MCF 10A (cell line): ENCODE results near the gene NEK9. TPM values are rescaled to one million over a fixed set of nuclear protein-coding genes. Genes with fewer than 3 reads are reported as not detected.

ENCODE experiments used
- BruUV-seq: library from RNA; stranded (reverse); fragments of 400-500 nt; replicated peaks from 2 replicates; lab custom pipeline; 2021; lab: Mats Ljungman, UMichigan
- CTCF ChIA-PET: fragments of 300-600 bp; sonication (Branson Sonifier 250); formaldehyde crosslinking; extraction: SDS; loops from one replicate; lab custom pipeline; 2021; ENCODE audit warnings: antibody characterized with exemption, inconsistent platforms; lab: Yijun Ruan, JAX
- POLR2A ChIA-PET: fragments of 300-600, 350-650 bp; sonication (Branson Sonifier 250); formaldehyde crosslinking; extraction: SDS; loops from one replicate; lab custom pipeline; 2020; ENCODE audit warnings: antibody characterized with exemption, inconsistent platforms; lab: Yijun Ruan, JAX
- DNase-seq: peaks from one replicate; pipeline ENCODE4 v3.0.0-alpha.2; 2018; ENCODE audit not compliant: unreplicated experiment
- H3K27ac Mint-ChIP-seq: one replicate; pipeline ENCODE4 v1.8.0; 2022; ENCODE audit warnings: mild to moderate bottlenecking, low read depth, mixed read lengths; ENCODE audit not compliant: unreplicated experiment
- H3K27me3 Mint-ChIP-seq: one replicate; pipeline ENCODE4 v1.8.0; 2022; ENCODE audit warnings: mixed read lengths; ENCODE audit not compliant: insufficient read depth, unreplicated experiment
- H3K36me3 Mint-ChIP-seq: one replicate; pipeline ENCODE4 v1.8.0; 2022; ENCODE audit warnings: mild to moderate bottlenecking, moderate library complexity, mixed read lengths; ENCODE audit not compliant: insufficient read depth, unreplicated experiment
- H3K4me1 Mint-ChIP-seq: one replicate; pipeline ENCODE4 v1.8.0; 2022; ENCODE audit warnings: mixed read lengths; ENCODE audit not compliant: insufficient read depth, unreplicated experiment
- H3K4me3 Mint-ChIP-seq: one replicate; pipeline ENCODE4 v1.8.0; 2022; ENCODE audit warnings: mild to moderate bottlenecking, moderate library complexity, mixed read lengths; ENCODE audit not compliant: unreplicated experiment
- H3K9me3 Mint-ChIP-seq: one replicate; pipeline ENCODE4 v1.8.0; 2022; ENCODE audit warnings: mixed read lengths; ENCODE audit not compliant: unreplicated experiment
- CTCF ChIP-seq: fragments of 200-600 bp; IDR thresholded peaks from one replicate; pipeline ENCODE4 v1.8.0; 2022; ENCODE audit warnings: antibody characterized with exemption, mild to moderate bottlenecking; ENCODE audit not compliant: unreplicated experiment
- intact Hi-C: fragments of 100-400 bp; cut with micrococcal nuclease; formaldehyde crosslinking; loops from 2 replicates; pipeline ENCODE4 v1.14.1; 2022
- total RNA-seq: library from RNA; stranded (reverse); gene quantifications from 2 replicates; pipeline ENCODE4 v1.2.3, GENCODE V29; 2022

The NEK9 gene
- total RNA-seq, 1 experiment from 2014 or later = 112 TPM

- Mint-ChIP-seq H3K9me3 (no peaks in the 10 kb centered on the region), H3K4me1 (no peaks in the 10 kb centered on the region), H3K36me3 (peaks cover 97% of the 10 kb centered on the region), H3K4me3 (no peak overlapping the region), H3K27me3 (no peaks in the 10 kb centered on the region), H3K27ac (no peak overlapping the region)
- ChIA-PET CTCF (interaction anchor here (7.7 kb wide), 1 partner anchor 9 kb away, joined by 49 read pairs; no protein-coding TSS in a partner anchor), POLR2A (no interaction called here)
- intact Hi-C loops = no loop called here
- no peak for TF ChIP-seq CTCF
- no peak for DNase-seq
- no TSS peak for BruUV-seq
Observed at GRCh38 chr14:75096959-75097358, 29.9 kb downstream of the NEK9 start.

GRCh38 chr14:75095690-75096089 is 31.2 kb downstream of the NEK9 start:
- no peak overlapping the region for H3K4me3 Mint-ChIP-seq
- BruUV-seq = no TSS peak
- no peaks in the 10 kb centered on the region for H3K27me3 Mint-ChIP-seq
- no peak for TF ChIP-seq CTCF
- POLR2A ChIA-PET = no interaction called here
- no peaks in the 10 kb centered on the region for H3K4me1 Mint-ChIP-seq
- no peak for DNase-seq
- peaks cover 97% of the 10 kb centered on the region for H3K36me3 Mint-ChIP-seq
- CTCF ChIA-PET = interaction anchor here (0.8 to 7.7 kb wide), 3 partner anchors 8 to 190 kb away, joined by 3 to 49 read pairs (median 5); no protein-coding TSS in a partner anchor
- no peak overlapping the region for H3K27ac Mint-ChIP-seq
- no peaks in the 10 kb centered on the region for H3K9me3 Mint-ChIP-seq
- intact Hi-C loops = no loop called here

- Mint-ChIP-seq H3K36me3 (peaks cover 98% of the 10 kb centered on the region), H3K27me3 (no peaks in the 10 kb centered on the region), H3K4me3 (no peak overlapping the region)
Observed at GRCh38 chr14:75094896-75095295, 32.0 kb downstream of the NEK9 start.

GRCh38 chr14:75092698-75093097 is 34.1 kb downstream of the NEK9 start:
- ChIA-PET CTCF (interaction anchor here (0.6 to 0.9 kb wide), 3 partner anchors 23 to 185 kb away, joined by 4 read pairs; partner anchors contain the start of gene ZC2HC1C), POLR2A (interaction anchor here (0.6 kb wide), 1 partner anchor 191 kb away, joined by 5 read pairs; no protein-coding TSS in a partner anchor)
- Mint-ChIP-seq H3K9me3 (no peaks in the 10 kb centered on the region), H3K27ac (no peak overlapping the region), H3K4me1 (no peaks in the 10 kb centered on the region), H3K27me3 (no peaks in the 10 kb centered on the region), H3K36me3 (peaks cover 98% of the 10 kb centered on the region), H3K4me3 (no peak overlapping the region)
- intact Hi-C loops = no loop called here
- no peak for DNase-seq
- BruUV-seq = no TSS peak
- TF ChIP-seq CTCF = no peak

More at GRCh38 chr14:75094896-75095295, 32.0 kb downstream of the NEK9 start:
- intact Hi-C loops = no loop called here
- no TSS peak for BruUV-seq
- Mint-ChIP-seq H3K9me3 (no peaks in the 10 kb centered on the region), H3K27ac (no peak overlapping the region), H3K4me1 (no peaks in the 10 kb centered on the region)
- ChIA-PET CTCF (interaction anchor here (1.0 to 7.7 kb wide), 2 partner anchors 7 to 189 kb away, joined by 3 to 49 read pairs; no protein-coding TSS in a partner anchor), POLR2A (no interaction called here)
- TF ChIP-seq CTCF = no peak
- DNase-seq = no peak
